ENCODE results near the gene PRDM15.

PRDM15 gene

DNA sequence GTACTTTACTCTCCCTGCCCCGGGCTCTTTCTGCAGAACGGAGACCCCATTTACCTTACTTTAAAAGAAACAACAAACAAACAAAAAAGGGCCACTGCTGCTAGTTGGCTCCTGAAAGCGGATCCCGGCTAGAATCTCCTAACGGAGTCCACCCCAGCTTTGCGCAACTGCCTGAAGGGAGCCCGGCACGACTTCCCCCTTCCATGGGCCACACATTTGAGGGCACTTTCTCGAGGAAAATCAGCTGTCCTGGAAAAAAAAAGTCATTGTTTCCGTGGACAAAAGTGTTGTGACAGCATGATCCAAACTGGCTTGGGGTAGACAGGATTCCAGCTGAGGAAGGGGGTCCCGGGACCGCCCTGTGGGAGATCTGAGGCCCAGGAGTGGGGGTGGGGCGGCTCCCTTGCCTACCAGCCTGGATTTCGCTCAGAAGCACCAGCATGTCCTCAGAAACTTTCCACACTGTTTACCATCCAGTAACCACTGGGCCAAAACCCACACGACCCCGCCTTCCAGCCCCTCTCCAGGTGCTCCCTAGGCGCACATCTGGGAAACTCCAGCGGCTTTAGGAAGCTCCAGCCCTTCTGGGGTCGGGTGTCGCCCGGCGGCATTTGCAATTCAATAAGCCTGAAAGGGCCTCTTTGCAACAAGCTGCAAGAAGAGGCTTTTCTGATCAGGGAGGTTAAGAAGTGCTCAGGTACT, 117.1 kb downstream of the PRDM15 start:
- DNase-seq (ENCODE audit: low read depth), result no peak
- TF ChIP-seq, protein P1, sequence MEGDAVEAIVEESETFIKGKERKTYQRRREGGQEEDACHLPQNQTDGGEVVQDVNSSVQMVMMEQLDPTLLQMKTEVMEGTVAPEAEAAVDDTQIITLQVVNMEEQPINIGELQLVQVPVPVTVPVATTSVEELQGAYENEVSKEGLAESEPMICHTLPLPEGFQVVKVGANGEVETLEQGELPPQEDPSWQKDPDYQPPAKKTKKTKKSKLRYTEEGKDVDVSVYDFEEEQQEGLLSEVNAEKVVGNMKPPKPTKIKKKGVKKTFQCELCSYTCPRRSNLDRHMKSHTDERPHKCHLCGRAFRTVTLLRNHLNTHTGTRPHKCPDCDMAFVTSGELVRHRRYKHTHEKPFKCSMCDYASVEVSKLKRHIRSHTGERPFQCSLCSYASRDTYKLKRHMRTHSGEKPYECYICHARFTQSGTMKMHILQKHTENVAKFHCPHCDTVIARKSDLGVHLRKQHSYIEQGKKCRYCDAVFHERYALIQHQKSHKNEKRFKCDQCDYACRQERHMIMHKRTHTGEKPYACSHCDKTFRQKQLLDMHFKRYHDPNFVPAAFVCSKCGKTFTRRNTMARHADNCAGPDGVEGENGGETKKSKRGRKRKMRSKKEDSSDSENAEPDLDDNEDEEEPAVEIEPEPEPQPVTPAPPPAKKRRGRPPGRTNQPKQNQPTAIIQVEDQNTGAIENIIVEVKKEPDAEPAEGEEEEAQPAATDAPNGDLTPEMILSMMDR (conservative IDR thresholded peaks at IDR 0.05; ENCODE audit: low read depth, low read length), result no peak
- H3K4me3 ChIP-seq (ENCODE audit: low read depth, low read length), result no peak overlapping the region

DNA sequence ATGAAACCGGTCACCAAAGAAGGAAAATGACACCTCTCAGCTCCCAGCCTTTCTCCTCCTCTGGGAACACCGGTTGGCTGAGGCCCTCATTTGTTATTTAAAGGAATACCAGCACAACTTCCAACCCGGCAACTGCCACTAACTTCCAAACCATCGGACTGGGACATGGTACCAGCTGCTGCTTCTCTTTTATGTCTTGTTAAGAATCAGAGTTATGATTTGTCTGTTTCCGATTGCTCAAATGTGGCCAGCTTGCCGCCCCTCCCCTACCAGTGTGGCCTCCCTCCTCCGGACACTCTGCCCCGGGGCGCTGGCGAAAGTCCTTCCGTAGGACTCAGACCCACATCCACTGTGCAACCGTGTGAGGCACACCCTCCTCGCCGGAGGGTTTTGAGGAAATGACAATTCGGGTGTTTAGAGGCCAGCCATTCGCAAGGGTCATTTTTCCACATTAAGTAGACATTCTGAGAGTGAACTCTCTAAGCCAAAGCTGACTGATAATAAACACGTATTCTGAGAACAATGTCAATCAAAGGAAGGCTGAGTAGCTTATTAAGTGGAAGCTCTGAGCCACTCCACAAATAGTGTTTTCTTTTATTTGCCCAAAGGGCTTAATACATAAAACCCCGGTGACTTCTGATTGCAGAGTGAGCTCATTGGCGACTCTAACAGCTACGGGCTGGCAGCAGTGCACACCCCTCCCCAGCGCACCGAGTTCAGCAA, 117.8 kb downstream of the PRDM15 start:
- TF ChIP-seq, protein P1 (conservative IDR thresholded peaks at IDR 0.05; ENCODE audit: low read depth, low read length), result no peak
- DNase-seq (ENCODE audit: low read depth), result no peak
- H3K4me3 ChIP-seq (ENCODE audit: low read depth, low read length), result no peak overlapping the region

DNA sequence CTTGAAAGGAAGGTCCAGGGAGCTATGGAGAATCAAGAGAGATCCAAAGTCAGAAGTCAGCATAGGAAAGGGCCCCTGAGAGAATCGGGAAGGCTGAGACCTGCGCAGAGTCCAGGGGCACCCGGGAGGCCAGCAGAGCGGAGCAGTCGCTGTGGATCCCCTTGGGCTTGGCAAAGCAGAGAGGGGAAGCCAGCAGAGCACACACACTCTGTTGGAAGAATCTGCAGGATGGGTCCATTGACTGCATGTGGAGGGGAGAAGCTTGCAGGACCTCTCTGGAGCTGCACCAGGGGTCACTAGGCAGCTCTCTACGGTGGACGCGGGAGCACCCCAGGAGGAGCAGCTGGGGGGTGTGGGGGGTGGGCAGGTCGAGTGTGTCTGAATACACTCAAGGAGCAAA, 118.7 kb downstream of the PRDM15 start:
- no peak overlapping the region for H3K4me3 ChIP-seq (ENCODE audit: low read depth, low read length)
- no peak for DNase-seq (ENCODE audit: low read depth)
- TF ChIP-seq, protein P1 (conservative IDR thresholded peaks at IDR 0.05; ENCODE audit: low read depth, low read length), result no peak

DNA sequence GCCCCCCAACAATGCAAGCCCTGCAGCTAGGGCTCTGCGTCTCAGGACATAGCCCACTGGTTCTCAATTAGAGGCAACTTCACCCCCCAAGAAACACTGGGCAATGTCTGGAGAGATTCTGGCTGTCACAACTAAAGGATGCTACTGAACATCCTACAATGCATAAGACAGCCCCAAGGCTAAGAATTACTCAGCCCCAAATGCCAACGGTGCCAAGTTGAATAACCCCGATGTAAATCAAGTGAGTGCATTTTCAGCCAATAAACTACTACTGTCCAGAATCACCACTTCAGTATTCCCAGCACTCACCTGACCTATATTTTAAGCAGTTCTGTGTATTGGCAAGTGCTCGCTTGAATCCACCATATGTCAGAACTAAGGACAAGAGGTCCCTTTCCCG, 119.2 kb downstream of the PRDM15 start:
- DNase-seq (ENCODE audit: low read depth), result no peak
- TF ChIP-seq, protein P1 (conservative IDR thresholded peaks at IDR 0.05; ENCODE audit: low read depth, low read length), result no peak
- no peak overlapping the region for H3K4me3 ChIP-seq (ENCODE audit: low read depth, low read length)

DNA sequence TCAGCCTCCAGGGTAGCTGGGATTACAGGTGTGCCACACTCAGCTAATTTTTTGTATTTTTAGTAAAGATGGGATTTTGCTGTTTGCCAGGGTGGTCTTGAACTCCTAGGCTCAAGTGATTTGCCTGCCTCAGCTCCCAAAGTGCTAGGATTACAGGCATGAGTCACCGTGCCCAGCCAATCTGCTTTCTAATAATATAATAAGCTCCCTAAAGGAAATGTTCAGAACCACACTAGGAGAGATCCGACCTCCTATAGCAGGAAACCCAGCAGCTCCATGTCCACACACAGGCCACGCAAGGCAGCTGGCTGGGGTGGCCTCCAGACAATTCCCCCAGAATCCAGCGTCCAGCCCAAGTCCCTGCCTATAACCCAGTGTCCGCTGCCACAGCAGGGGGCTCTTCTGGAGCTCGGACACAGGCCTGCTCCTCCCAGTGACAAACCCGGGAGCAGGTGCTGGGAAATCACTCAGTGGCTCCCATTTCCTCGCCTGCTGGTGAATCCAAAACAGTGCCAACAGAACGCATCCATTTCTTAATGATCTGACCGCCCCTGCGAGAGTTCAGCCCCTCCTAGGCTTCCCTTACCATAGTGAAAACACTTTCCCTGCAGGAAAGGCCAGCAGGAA, 119.8 kb downstream of the PRDM15 start:
- no peak overlapping the region for H3K4me3 ChIP-seq (ENCODE audit: low read depth, low read length)
- TF ChIP-seq, protein P1 (conservative IDR thresholded peaks at IDR 0.05; ENCODE audit: low read depth, low read length), result no peak
- no peak for DNase-seq (ENCODE audit: low read depth)

DNA sequence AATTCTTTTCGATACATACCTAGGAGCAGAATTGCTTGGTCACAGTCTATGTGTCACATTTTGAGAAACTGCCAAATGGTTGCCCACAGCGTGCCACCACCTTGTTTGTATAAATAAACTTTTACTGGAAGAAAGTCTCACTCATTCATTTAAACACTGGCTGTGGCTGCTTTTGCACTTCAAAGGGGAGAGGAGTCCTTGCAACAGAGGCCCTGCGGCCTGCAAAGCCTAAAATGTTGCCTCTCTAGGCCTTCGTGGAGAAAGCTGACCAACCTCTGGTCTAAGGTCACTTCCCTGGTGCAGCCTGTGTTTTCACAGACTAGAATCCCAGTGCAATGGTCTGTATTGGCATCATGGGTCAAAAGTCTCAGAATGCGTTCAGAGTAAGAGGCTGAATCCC, 120.6 kb downstream of the PRDM15 start:
- TF ChIP-seq, protein P1 (conservative IDR thresholded peaks at IDR 0.05; ENCODE audit: low read depth, low read length), result no peak
- H3K4me3 ChIP-seq (ENCODE audit: low read depth, low read length), result no peak overlapping the region
- DNase-seq (ENCODE audit: low read depth), result no peak
